Measurements from ENCODE around the gene LRTM1. TPM values are rescaled to one million over a fixed set of nuclear protein-coding genes. Genes with fewer than 3 reads are reported as not detected.

Gene LRTM1
- total and polyA plus RNA-seq, 11 donors: not detected

DNA sequence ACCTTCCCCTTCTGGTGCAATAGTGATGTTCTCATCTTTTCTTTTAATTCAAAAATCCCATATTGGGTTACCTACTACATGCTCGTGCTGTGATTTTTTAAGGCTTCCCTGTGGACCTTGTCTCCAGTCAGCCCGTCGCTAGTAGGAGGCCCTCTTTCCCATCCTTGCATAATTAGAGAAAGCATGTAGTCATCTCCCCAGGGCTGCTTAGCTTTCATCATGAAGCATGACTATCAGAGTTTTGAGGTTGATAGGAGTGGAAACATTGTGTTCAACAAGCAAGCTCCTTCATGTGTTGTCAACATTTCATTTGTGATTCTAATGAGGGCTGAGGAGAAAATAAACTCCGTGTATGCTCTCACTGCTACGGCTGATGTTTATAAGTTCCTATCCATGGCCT lies 8.7 kb upstream of the LRTM1 start:
- intact Hi-C loops (cut with DNase I): no loop called here
- Histone ChIP-seq H3K4me1 (peaks cover 0 to 9% (median 0%) of the 10 kb centered on the region in 12 donors), H3K36me3 (no peaks in the 10 kb centered on the region), H3K27ac (no peak overlapping the region), H3K4me3 (no peak overlapping the region), H3K27me3 (peaks cover 0 to 7% (median 0%) of the 10 kb centered on the region in 9 donors), H3K9me3 (no peaks in the 10 kb centered on the region)
- 45 to 59% (median 56%) methylated on average over 5 of the region's 5 CpGs for whole genome bisulfite sequencing, 4 donors
- ATAC-seq: no peak
- no peak for DNase-seq
- TF ChIP-seq POLR2A (IDR thresholded peaks at IDR 0.05): no peak
- no peak for TF ChIP-seq CTCF (IDR thresholded peaks at IDR 0.05)

DNA sequence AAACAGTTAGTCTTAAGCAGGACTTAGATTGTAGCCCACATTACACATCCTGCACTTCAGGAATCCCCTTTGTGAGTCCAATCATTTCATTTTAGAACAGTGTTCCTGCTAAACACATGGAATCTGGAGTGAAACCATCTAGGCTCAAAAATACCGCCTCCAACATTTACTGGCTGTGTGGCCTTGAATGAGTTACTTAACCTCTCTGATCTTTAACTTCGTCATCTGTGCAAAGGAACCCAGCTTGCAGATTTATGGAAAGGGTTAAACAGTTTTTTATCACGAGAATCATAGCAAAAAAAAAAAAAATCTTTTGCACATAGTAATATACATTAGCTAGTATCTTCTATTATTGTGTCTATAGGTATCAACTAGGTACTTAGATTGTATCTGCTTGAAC lies 8.0 kb upstream of the LRTM1 start:
- peaks cover 0 to 7% (median 0%) of the 10 kb centered on the region in 9 donors for H3K27me3 ChIP-seq
- WGBS, 4 donors: 83 to 86% (median 84%) methylated on average over 3 of the region's 3 CpGs
- H3K27ac ChIP-seq: no peak overlapping the region
- H3K4me3 ChIP-seq: no peak overlapping the region
- intact Hi-C loops (cut with DNase I): no loop called here
- ATAC-seq (no peak), DNase-seq (no peak)
- H3K36me3 ChIP-seq: no peaks in the 10 kb centered on the region
- H3K9me3 ChIP-seq: no peaks in the 10 kb centered on the region
- no peak for TF ChIP-seq CTCF (IDR thresholded peaks at IDR 0.05)
- TF ChIP-seq POLR2A (IDR thresholded peaks at IDR 0.05): no peak
- H3K4me1 ChIP-seq: peaks cover 0 to 9% (median 0%) of the 10 kb centered on the region in 12 donors

DNA sequence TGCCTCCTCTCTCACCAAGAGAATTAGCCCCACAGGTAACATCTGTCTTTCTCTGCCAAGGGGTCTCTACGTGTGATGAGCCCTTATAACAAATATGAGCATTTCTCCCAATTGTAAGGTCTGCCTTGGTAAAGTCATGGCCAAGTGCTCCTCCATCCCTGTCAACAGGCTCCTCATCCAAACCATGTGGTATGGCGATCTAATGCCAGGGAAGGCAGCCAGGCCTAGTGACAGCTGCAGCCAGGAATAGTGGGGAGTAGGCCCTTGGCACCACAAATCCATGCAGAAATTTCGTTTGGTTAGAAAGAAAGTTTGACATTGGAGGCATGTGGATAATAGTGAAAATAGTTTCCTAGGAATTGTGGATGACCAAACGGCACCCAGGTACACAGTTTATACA lies 4.7 kb upstream of the LRTM1 start:
- 40 to 56% (median 44%) methylated on average over 4 of the region's 4 CpGs for WGBS, 4 donors
- no peaks in the 10 kb centered on the region for H3K9me3 ChIP-seq
- ATAC-seq: peak in 3 of 4 donors; percentile 53 to 86 (median 64)
- intact Hi-C loops (cut with DNase I): no loop called here
- no peak overlapping the region for H3K27ac ChIP-seq
- TF ChIP-seq POLR2A (IDR thresholded peaks at IDR 0.05): no peak
- no peak for TF ChIP-seq CTCF (IDR thresholded peaks at IDR 0.05)
- H3K4me3 ChIP-seq: no peak overlapping the region
- peaks cover 0 to 7% (median 0%) of the 10 kb centered on the region in 9 donors for H3K27me3 ChIP-seq
- peaks cover 0 to 9% (median 0%) of the 10 kb centered on the region in 12 donors for H3K4me1 ChIP-seq
- peak in 3 of 5 donors; percentile 13 to 51 (median 27) for DNase-seq
- no peaks in the 10 kb centered on the region for H3K36me3 ChIP-seq

- intact Hi-C loops (cut with DNase I): no loop called here
- no peak for TF ChIP-seq POLR2A (IDR thresholded peaks at IDR 0.05)
- no peak for TF ChIP-seq CTCF (IDR thresholded peaks at IDR 0.05)
- H3K36me3 ChIP-seq: no peaks in the 10 kb centered on the region
- DNase-seq: no peak
- no peak for ATAC-seq
- peaks cover 0 to 7% (median 0%) of the 10 kb centered on the region in 9 donors for H3K27me3 ChIP-seq
- no peak overlapping the region for H3K4me3 ChIP-seq
- no peaks in the 10 kb centered on the region for H3K9me3 ChIP-seq
- H3K27ac ChIP-seq: no peak overlapping the region
- 62 to 71% (median 68%) methylated on average over 4 of the region's 4 CpGs for WGBS, 4 donors
- H3K4me1 ChIP-seq: peaks cover 0 to 9% (median 0%) of the 10 kb centered on the region in 12 donors
Measured at GRCh38 chr3:54931182-54931581, 3.3 kb upstream of the LRTM1 start.
